Suprapubic skin (tissue), 4 donors: Measurements from ENCODE around the gene SND1. TPM values are rescaled to one million over a fixed set of nuclear protein-coding genes. Genes with fewer than 3 reads are reported as not detected.

ENCODE experiments used
- DNase-seq, 2 donors: peaks; one replicate each; pipeline ENCODE4 v3.0.0-alpha.2; 2019; ENCODE audit warnings: low spot score in 2 of 2
- H3K27ac ChIP-seq: fragments of 200-600 bp; sonication (generic); one replicate; pipeline ENCODE4 v1.5.1; 2019
- H3K27me3 ChIP-seq: fragments of 200-600 bp; sonication (generic); one replicate; pipeline ENCODE4 v1.5.1; 2019
- H3K36me3 ChIP-seq: fragments of 200-600 bp; sonication (generic); one replicate; pipeline ENCODE4 v1.5.1; 2019
- H3K4me1 ChIP-seq: fragments of 200-600 bp; sonication (generic); one replicate; pipeline ENCODE4 v1.5.1; 2019
- H3K4me3 ChIP-seq: fragments of 200-600 bp; sonication (generic); one replicate; pipeline ENCODE4 v1.5.1; 2019; ENCODE audit warnings: mild to moderate bottlenecking
- H3K9me3 ChIP-seq: fragments of 200-600 bp; sonication (generic); one replicate; pipeline ENCODE4 v1.5.1; 2019
- CTCF ChIP-seq, 2 donors: fragments of 200-600 bp in 1 of 2; fragments of 450-650 bp in 1 of 2; sonication (generic) in 1 of 2; IDR thresholded peaks; one replicate each; pipeline ENCODE4 v1.5.1; 2016 to 2019; ENCODE audit warnings: antibody characterized with exemption in 2 of 2, mild to moderate bottlenecking in 1 of 2, moderate library complexity in 1 of 2
- EP300 ChIP-seq: sonication (generic); formaldehyde crosslinking; IDR thresholded peaks from one replicate; pipeline ENCODE4 v1.6.1; 2017; ENCODE audit warnings: antibody characterized with exemption
- POLR2A ChIP-seq, 2 donors: fragments of 450-650 bp; IDR thresholded peaks; one replicate each; pipeline ENCODE4 v1.6.1; 2017; ENCODE audit warnings: antibody characterized with exemption in 2 of 2, mild to moderate bottlenecking in 2 of 2, moderate library complexity in 2 of 2
- POLR2AphosphoS5 ChIP-seq, 3 donors: sonication (generic); formaldehyde crosslinking; IDR thresholded peaks; one replicate each; pipeline ENCODE4 v1.6.1; 2017; ENCODE audit warnings: antibody characterized with exemption in 3 of 3
- WGBS: methylation state at CpG from one replicate; pipeline ENCODE4 v1.1.5; 2018; 5-methylcytosine and 5-hydroxymethylcytosine counted together
- total RNA-seq, 4 donors: library from RNA; depleted of rRNA; stranded (reverse); fragments of >200 nt; gene quantifications; one replicate each; pipeline ENCODE4 v1.1.0, GENCODE V29; 2016

The SND1 gene
- total RNA-seq, 4 donors from 2014 or later = 72.2 to 99.8 (median 77.2) TPM

- Histone ChIP-seq H3K9me3 (no peaks in the 10 kb centered on the region), H3K36me3 (peaks cover 33% of the 10 kb centered on the region), H3K27me3 (no peaks in the 10 kb centered on the region), H3K4me3 (no peak overlapping the region), H3K4me1 (peaks cover 10% of the 10 kb centered on the region), H3K27ac (no peak overlapping the region)
- TF ChIP-seq POLR2A (IDR thresholded peaks at IDR 0.05) (no peak), CTCF (IDR thresholded peaks at IDR 0.05) (no peak), EP300 (no peak), POLR2AphosphoS5 (IDR thresholded peaks at IDR 0.05) (no peak)
- DNase-seq = no peak
- WGBS = 100% methylated on average over 1 of the region's 1 CpG
Observed at GRCh38 chr7:127710635-127711034, 58.6 kb downstream of the SND1 start.

GRCh38 chr7:127711872-127712271 lies 59.9 kb downstream of the SND1 start:
- WGBS = 97% methylated on average over 4 of the region's 4 CpGs
- TF ChIP-seq CTCF (IDR thresholded peaks at IDR 0.05) = no peak
- no peak for TF ChIP-seq POLR2AphosphoS5 (IDR thresholded peaks at IDR 0.05)
- no peak for TF ChIP-seq POLR2A (IDR thresholded peaks at IDR 0.05)
- TF ChIP-seq EP300 = no peak
- Histone ChIP-seq H3K27me3 (no peaks in the 10 kb centered on the region), H3K27ac (no peak overlapping the region), H3K36me3 (peaks cover 20% of the 10 kb centered on the region), H3K9me3 (no peaks in the 10 kb centered on the region), H3K4me3 (no peak overlapping the region), H3K4me1 (peaks cover 10% of the 10 kb centered on the region)
- no peak for DNase-seq

- TF ChIP-seq EP300 (no peak), CTCF (IDR thresholded peaks at IDR 0.05) (no peak), POLR2AphosphoS5 (IDR thresholded peaks at IDR 0.05) (no peak), POLR2A (IDR thresholded peaks at IDR 0.05) (no peak)
- H3K4me3 ChIP-seq = no peak overlapping the region
- peaks cover 14% of the 10 kb centered on the region for H3K36me3 ChIP-seq
- peaks cover 10% of the 10 kb centered on the region for H3K4me1 ChIP-seq
- DNase-seq = no peak
- H3K27ac ChIP-seq = no peak overlapping the region
- H3K9me3 ChIP-seq = no peaks in the 10 kb centered on the region
- no peaks in the 10 kb centered on the region for H3K27me3 ChIP-seq
Observed at GRCh38 chr7:127713006-127713405, 61.0 kb downstream of the SND1 start.

GRCh38 chr7:127713758-127714157 lies 61.8 kb downstream of the SND1 start:
- Histone ChIP-seq H3K36me3 (peaks cover 20% of the 10 kb centered on the region), H3K9me3 (no peaks in the 10 kb centered on the region), H3K4me1 (peaks cover 10% of the 10 kb centered on the region), H3K27me3 (no peaks in the 10 kb centered on the region), H3K4me3 (no peak overlapping the region), H3K27ac (no peak overlapping the region)
- TF ChIP-seq POLR2A (IDR thresholded peaks at IDR 0.05) = no peak
- TF ChIP-seq EP300 = no peak
- no peak for TF ChIP-seq POLR2AphosphoS5 (IDR thresholded peaks at IDR 0.05)
- TF ChIP-seq CTCF (IDR thresholded peaks at IDR 0.05) = no peak
- 65% methylated on average over 6 of the region's 6 CpGs for WGBS
- DNase-seq = no peak

GRCh38 chr7:127715272-127715671 lies 63.3 kb downstream of the SND1 start:
- Histone ChIP-seq H3K4me3 (no peak overlapping the region), H3K27me3 (no peaks in the 10 kb centered on the region), H3K36me3 (peaks cover 19% of the 10 kb centered on the region), H3K4me1 (peaks cover 10% of the 10 kb centered on the region), H3K27ac (no peak overlapping the region), H3K9me3 (no peaks in the 10 kb centered on the region)
- TF ChIP-seq EP300 (no peak), POLR2AphosphoS5 (IDR thresholded peaks at IDR 0.05) (no peak), POLR2A (IDR thresholded peaks at IDR 0.05) (no peak), CTCF (IDR thresholded peaks at IDR 0.05) (no peak)
- 65% methylated on average over 3 of the region's 3 CpGs for WGBS
- no peak for DNase-seq
